ENCODE data around the gene HSPA4.
A peak's percentile ranks its signal among the peaks of the same experiment; 100 is the strongest.
"Not testable (repeated sequence)": the region's sequence is repeated elsewhere in the genome, so short reads cannot be mapped to it uniquely, and the experiment has no call there.

Gene HSPA4

GRCh38 chr5:133051542-133052316 lies at the start of gene HSPA4:
Gene HSPA4 (plus strand): TSS chr5:133052013. CDS start chr5:133052251, 238 bp downstream.
- H4K20me1 ChIP-seq (ENCODE audit: insufficient read depth, low read length, poor library complexity, severe bottlenecking): peaks cover 36% of the 10 kb centered on the region
- H3F3A ChIP-seq (ENCODE audit: low read depth): peaks cover 9% of the 10 kb centered on the region; the same call in 1 of the 2 replicates
- H3K79me2 ChIP-seq (ENCODE audit: insufficient read depth, low read length): peaks cover 59% of the 10 kb centered on the region

DNA sequence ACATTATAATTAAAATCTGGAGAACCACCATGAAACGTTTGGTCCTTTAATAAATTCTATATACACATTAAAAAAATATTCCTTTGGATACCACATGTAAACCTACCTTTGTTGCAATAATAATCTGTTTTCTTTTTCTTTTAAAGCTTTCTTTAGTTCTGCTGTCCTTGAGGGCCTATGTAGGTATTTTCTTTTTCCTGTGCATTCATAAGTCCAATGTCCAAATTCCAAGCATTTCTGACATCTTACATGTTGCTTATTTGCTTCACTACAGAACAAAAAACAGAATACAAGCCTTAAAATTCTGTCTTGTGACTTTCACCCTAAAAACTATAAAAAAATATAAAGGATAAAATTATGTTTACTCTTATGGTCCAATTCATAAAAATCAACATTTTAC lies 45.2 kb upstream of the HSPA4 start:
- Histone ChIP-seq H3K9me3 (ENCODE audit: insufficient read depth, low read depth, low read length) (no peaks in the 10 kb centered on the region), H3K27me3 (ENCODE audit: insufficient read depth, low read length, poor library complexity, severe bottlenecking) (no peaks in the 10 kb centered on the region), H3K36me3 (ENCODE audit: insufficient read depth, low read length) (peaks cover 3% of the 10 kb centered on the region; the same call in 1 of the 2 replicates), H4K20me1 (ENCODE audit: insufficient read depth, low read length, poor library complexity, severe bottlenecking) (no peaks in the 10 kb centered on the region), H3K9me2 (replicated peaks; ENCODE audit: low read depth, low read length) (no peaks in the 10 kb centered on the region), H3K79me2 (ENCODE audit: insufficient read depth, low read length) (no peaks in the 10 kb centered on the region), H3K9ac (ENCODE audit: low read depth, low read length, poor library complexity, severe bottlenecking) (no peak overlapping the region), H3K4me3 (ENCODE audit: low read length, poor library complexity, severe bottlenecking) (no peak overlapping the region), H2AFZ (ENCODE audit: low read length) (no peak overlapping the region), H3F3A (ENCODE audit: low read depth) (no peaks in the 10 kb centered on the region), H3K4me2 (ENCODE audit: low read depth, low read length, poor library complexity, severe bottlenecking) (no peak overlapping the region), H3K4me1 (ENCODE audit: insufficient read depth, low read length, poor library complexity, severe bottlenecking) (no peaks in the 10 kb centered on the region)
- TF ChIP-seq, protein P1, sequence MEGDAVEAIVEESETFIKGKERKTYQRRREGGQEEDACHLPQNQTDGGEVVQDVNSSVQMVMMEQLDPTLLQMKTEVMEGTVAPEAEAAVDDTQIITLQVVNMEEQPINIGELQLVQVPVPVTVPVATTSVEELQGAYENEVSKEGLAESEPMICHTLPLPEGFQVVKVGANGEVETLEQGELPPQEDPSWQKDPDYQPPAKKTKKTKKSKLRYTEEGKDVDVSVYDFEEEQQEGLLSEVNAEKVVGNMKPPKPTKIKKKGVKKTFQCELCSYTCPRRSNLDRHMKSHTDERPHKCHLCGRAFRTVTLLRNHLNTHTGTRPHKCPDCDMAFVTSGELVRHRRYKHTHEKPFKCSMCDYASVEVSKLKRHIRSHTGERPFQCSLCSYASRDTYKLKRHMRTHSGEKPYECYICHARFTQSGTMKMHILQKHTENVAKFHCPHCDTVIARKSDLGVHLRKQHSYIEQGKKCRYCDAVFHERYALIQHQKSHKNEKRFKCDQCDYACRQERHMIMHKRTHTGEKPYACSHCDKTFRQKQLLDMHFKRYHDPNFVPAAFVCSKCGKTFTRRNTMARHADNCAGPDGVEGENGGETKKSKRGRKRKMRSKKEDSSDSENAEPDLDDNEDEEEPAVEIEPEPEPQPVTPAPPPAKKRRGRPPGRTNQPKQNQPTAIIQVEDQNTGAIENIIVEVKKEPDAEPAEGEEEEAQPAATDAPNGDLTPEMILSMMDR (conservative IDR thresholded peaks at IDR 0.05; ENCODE audit: low read length): no peak
- TF ChIP-seq EZH2phosphoT487 (IDR thresholded peaks at IDR 0.05; ENCODE audit: borderline replicate concordance): no peak

More at GRCh38 chr5:133051542-133052316, at the start of gene HSPA4:
- peak within 1 kb of the TSS; percentile 66 for H2AFZ ChIP-seq (ENCODE audit: low read length)
- no peaks in the 10 kb centered on the region for H3K9me3 ChIP-seq (ENCODE audit: insufficient read depth, low read depth, low read length)
- H3K9me2 ChIP-seq (replicated peaks; ENCODE audit: low read depth, low read length): no peaks in the 10 kb centered on the region
- H3K4me2 ChIP-seq (ENCODE audit: low read depth, low read length, poor library complexity, severe bottlenecking): peak within 1 kb of the TSS; percentile 90
- peaks cover 4% of the 10 kb centered on the region for H3K27me3 ChIP-seq (ENCODE audit: insufficient read depth, low read length, poor library complexity, severe bottlenecking)
- no peaks in the 10 kb centered on the region for H3K36me3 ChIP-seq (ENCODE audit: insufficient read depth, low read length)
- peak within 1 kb of the TSS; percentile 98 for H3K4me3 ChIP-seq (ENCODE audit: low read length, poor library complexity, severe bottlenecking)
- TF ChIP-seq, protein P1 (conservative IDR thresholded peaks at IDR 0.05; ENCODE audit: low read length): no peak
- TF ChIP-seq EZH2phosphoT487 (IDR thresholded peaks at IDR 0.05; ENCODE audit: borderline replicate concordance): no peak
- peaks cover 8% of the 10 kb centered on the region for H3K4me1 ChIP-seq (ENCODE audit: insufficient read depth, low read length, poor library complexity, severe bottlenecking)
- peak within 1 kb of the TSS; percentile 99 for H3K9ac ChIP-seq (ENCODE audit: low read depth, low read length, poor library complexity, severe bottlenecking)

DNA sequence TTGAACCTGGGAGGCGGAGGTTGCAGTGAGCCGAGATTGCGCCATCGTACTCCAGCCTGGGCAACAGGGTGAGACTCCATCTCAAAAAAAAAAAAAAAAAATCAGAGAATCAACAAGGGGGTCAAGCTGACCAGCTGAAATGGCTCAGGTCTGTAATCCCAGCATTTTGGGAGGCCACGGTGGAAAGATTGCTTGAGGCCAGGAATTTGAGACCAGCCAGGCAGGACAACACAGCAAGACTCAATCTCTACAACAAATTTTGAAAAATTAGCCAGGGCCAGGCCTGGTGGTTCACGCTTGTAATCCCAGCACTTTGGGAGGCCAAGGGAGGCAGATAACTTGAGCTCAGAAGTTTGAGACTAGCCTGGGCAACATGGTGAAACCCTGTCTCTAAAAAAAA lies 43.4 kb upstream of the HSPA4 start:
- H3F3A ChIP-seq (ENCODE audit: low read depth); H3K9me2 ChIP-seq (replicated peaks; ENCODE audit: low read depth, low read length); H3K36me3 ChIP-seq (ENCODE audit: insufficient read depth, low read length); H3K9ac ChIP-seq (ENCODE audit: low read depth, low read length, poor library complexity, severe bottlenecking); H3K27me3 ChIP-seq (ENCODE audit: insufficient read depth, low read length, poor library complexity, severe bottlenecking); H3K4me3 ChIP-seq (ENCODE audit: low read length, poor library complexity, severe bottlenecking); H2AFZ ChIP-seq (ENCODE audit: low read length); H3K4me1 ChIP-seq (ENCODE audit: insufficient read depth, low read length, poor library complexity, severe bottlenecking); H4K20me1 ChIP-seq (ENCODE audit: insufficient read depth, low read length, poor library complexity, severe bottlenecking); H3K4me2 ChIP-seq (ENCODE audit: low read depth, low read length, poor library complexity, severe bottlenecking); H3K79me2 ChIP-seq (ENCODE audit: insufficient read depth, low read length); H3K9me3 ChIP-seq (ENCODE audit: insufficient read depth, low read depth, low read length): not testable (repeated sequence)

- no peaks in the 10 kb centered on the region for H3K4me1 ChIP-seq (ENCODE audit: insufficient read depth, low read length, poor library complexity, severe bottlenecking)
- no peaks in the 10 kb centered on the region for H3K27me3 ChIP-seq (ENCODE audit: insufficient read depth, low read length, poor library complexity, severe bottlenecking)
- H3K9me3 ChIP-seq (ENCODE audit: insufficient read depth, low read depth, low read length): no peaks in the 10 kb centered on the region
- H4K20me1 ChIP-seq (ENCODE audit: insufficient read depth, low read length, poor library complexity, severe bottlenecking): no peaks in the 10 kb centered on the region
- H3F3A ChIP-seq (ENCODE audit: low read depth): no peaks in the 10 kb centered on the region
- no peak overlapping the region for H2AFZ ChIP-seq (ENCODE audit: low read length)
- TF ChIP-seq, protein P1 (conservative IDR thresholded peaks at IDR 0.05; ENCODE audit: low read length): no peak
- no peak for TF ChIP-seq EZH2phosphoT487 (IDR thresholded peaks at IDR 0.05; ENCODE audit: borderline replicate concordance)
- H3K9me2 ChIP-seq (replicated peaks; ENCODE audit: low read depth, low read length): no peaks in the 10 kb centered on the region
- no peaks in the 10 kb centered on the region for H3K79me2 ChIP-seq (ENCODE audit: insufficient read depth, low read length)
- no peak overlapping the region for H3K4me2 ChIP-seq (ENCODE audit: low read depth, low read length, poor library complexity, severe bottlenecking)
- no peak overlapping the region for H3K4me3 ChIP-seq (ENCODE audit: low read length, poor library complexity, severe bottlenecking)
- H3K36me3 ChIP-seq (ENCODE audit: insufficient read depth, low read length): no peaks in the 10 kb centered on the region
- H3K9ac ChIP-seq (ENCODE audit: low read depth, low read length, poor library complexity, severe bottlenecking): no peak overlapping the region
Measured at GRCh38 chr5:133015466-133015865, 36.3 kb upstream of the HSPA4 start.
